Hepatocyte (in vitro differentiated cells): ENCODE measurements around the gene CAMTA2. TPM values are rescaled to one million over a fixed set of nuclear protein-coding genes. Genes with fewer than 3 reads are reported as not detected.
A peak's percentile ranks its signal among the peaks of the same experiment; 100 is the strongest.

Experiments
- DNase-seq: peaks from one replicate; pipeline ENCODE4 v3.0.0-alpha.2; 2016; ENCODE audit warnings: low spot score
- H2AFZ ChIP-seq: fragments of 200-600 bp; sonication (generic); 2 replicates; pipeline ENCODE4 v1.6.0; 2016; ENCODE audit warnings: antibody characterized with exemption, mild to moderate bottlenecking
- H3K27ac ChIP-seq: fragments of 200-600 bp; sonication (generic); 2 replicates; pipeline ENCODE4 v1.5.1; 2016; ENCODE audit warnings: mild to moderate bottlenecking
- H3K27me3 ChIP-seq: fragments of 200-600 bp; sonication (generic); 2 replicates; pipeline ENCODE4 v1.6.1; 2016
- H3K36me3 ChIP-seq: fragments of 200-600 bp; sonication (generic); replicated peaks from 2 replicates; pipeline ENCODE4 v1.5.1; 2016; ENCODE audit warnings: low read depth; ENCODE audit not compliant: insufficient read depth
- H3K4me1 ChIP-seq: fragments of 200-600 bp; sonication (generic); 2 replicates; pipeline ENCODE4 v1.5.1; 2016; ENCODE audit warnings: mild to moderate bottlenecking, moderate library complexity; ENCODE audit not compliant: insufficient read depth
- H3K4me2 ChIP-seq: fragments of 200-600 bp; sonication (generic); 2 replicates; pipeline ENCODE4 v1.6.0; 2016
- H3K4me3 ChIP-seq: fragments of 200-600 bp; sonication (generic); 2 replicates; pipeline ENCODE4 v1.5.1; 2016; ENCODE audit warnings: mild to moderate bottlenecking
- H3K79me2 ChIP-seq: fragments of 200-600 bp; sonication (generic); 2 replicates; pipeline ENCODE4 v1.6.0; 2017; ENCODE audit warnings: mild to moderate bottlenecking
- H3K9me2 ChIP-seq: fragments of 200-600 bp; sonication (generic); replicated peaks from 2 replicates; pipeline ENCODE4 v1.6.0; 2017; ENCODE audit warnings: mild to moderate bottlenecking; ENCODE audit not compliant: insufficient read depth
- H3K9me3 ChIP-seq: fragments of 200-600 bp; sonication (generic); 2 replicates; pipeline ENCODE4 v1.5.1; 2016; ENCODE audit warnings: low read depth, mild to moderate bottlenecking
- H4K20me1 ChIP-seq: fragments of 200-600 bp; sonication (generic); 2 replicates; pipeline ENCODE4 v1.6.0; 2016; ENCODE audit warnings: mild to moderate bottlenecking; ENCODE audit not compliant: insufficient read depth, poor library complexity, severe bottlenecking
- EZH2 ChIP-seq: fragments of 200-600 bp; sonication (generic); IDR thresholded peaks from 2 replicates; pipeline ENCODE4 v1.6.1; 2016; ENCODE audit warnings: antibody characterized with exemption, mild to moderate bottlenecking, borderline replicate concordance
- EZH2phosphoT487 ChIP-seq: fragments of 200-600 bp; sonication (generic); IDR thresholded peaks from one replicate; pipeline ENCODE4 v1.6.1; 2018; ENCODE audit warnings: antibody characterized with exemption, mild to moderate bottlenecking, low read depth, moderate library complexity; ENCODE audit not compliant: unreplicated experiment, severe bottlenecking
- WGBS: methylation state at CpG from one replicate; pipeline ENCODE4 v1.1.6; 2016; ENCODE audit warnings: low lambda C conversion rate; ENCODE audit errors: missing lambda C conversion rate; 5-methylcytosine and 5-hydroxymethylcytosine counted together
- microRNA-seq: library from miRNA; unstranded; fragments of <30 nt; microRNA quantifications from one replicate; pipeline ENCODE4, GENCODE V29; 2017
- polyA plus RNA-seq: library from polyadenylated mRNA; unstranded; fragments of >200 nt; fragmentation: Nextera tagmentation; extraction: Ambion mirVana; gene quantifications from 2 replicates; pipeline ENCODE4 v1.2.1, GENCODE V29; 2016
- small RNA-seq: library from RNA; depleted of rRNA; stranded (forward); fragments of <200 nt; gene quantifications from one replicate; pipeline ENCODE3, GENCODE V24; 2014
- total RNA-seq: library from RNA; depleted of rRNA; stranded (reverse); fragments of >200 nt; gene quantifications from 2 replicates; pipeline ENCODE4 v1.2.3, GENCODE V29; 2014
- TF ChIP-seq, protein P1 (sequence below): fragments of 200-600 bp; sonication (generic); IDR thresholded peaks from 2 replicates; pipeline ENCODE4 v1.5.1; 2016; ENCODE audit warnings: antibody characterized with exemption, mild to moderate bottlenecking; ENCODE audit not compliant: poor library complexity

CAMTA2 gene
- total and polyA plus RNA-seq, 2 experiments from 2014 or later = 12.5 to 45.6 TPM

DNA sequence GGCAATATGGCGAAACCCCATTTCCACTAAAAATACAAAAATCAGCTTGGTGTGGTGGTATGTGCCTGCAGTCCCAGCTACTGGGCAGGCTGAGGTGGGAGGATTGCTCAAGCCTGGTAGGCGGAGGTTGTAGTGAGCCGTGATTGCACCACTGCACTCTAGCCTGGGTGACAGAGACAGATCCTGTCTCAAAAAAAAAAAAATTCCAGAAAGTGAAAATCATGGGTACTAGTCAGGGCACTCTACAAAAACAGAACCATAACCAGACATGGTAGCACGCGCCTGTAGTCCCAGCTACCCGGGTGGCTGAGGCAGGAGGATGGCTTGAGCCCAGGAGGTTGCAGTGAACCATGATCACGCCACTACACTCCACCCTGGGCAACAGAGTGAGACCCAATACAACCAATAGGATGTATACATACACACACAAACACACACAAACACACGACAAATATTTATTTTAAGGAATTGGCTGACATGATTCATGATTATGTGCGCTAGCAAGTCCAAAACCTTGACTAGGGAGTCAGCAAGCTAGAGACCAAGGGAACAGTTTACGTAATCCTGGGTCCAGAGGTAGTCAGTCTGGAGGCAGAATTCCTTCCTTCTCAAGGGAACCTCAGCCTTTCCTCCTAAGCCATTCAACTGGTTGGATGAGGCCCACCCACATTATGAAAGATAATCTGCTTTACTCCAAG, 67.0 kb downstream of the CAMTA2 start:
- no peak for DNase-seq
- H3K9me3 ChIP-seq = no peaks in the 10 kb centered on the region
- no peaks in the 10 kb centered on the region for H3K27me3 ChIP-seq
- no peak overlapping the region for H2AFZ ChIP-seq
- 85% methylated on average over 10 of the region's 10 CpGs for WGBS
- H3K4me1 ChIP-seq = no peaks in the 10 kb centered on the region
- H3K79me2 ChIP-seq = no peaks in the 10 kb centered on the region
- H3K36me3 ChIP-seq = no peaks in the 10 kb centered on the region
- peak overlapping the region; percentile 18 for H3K4me2 ChIP-seq
- TF ChIP-seq, protein P1, sequence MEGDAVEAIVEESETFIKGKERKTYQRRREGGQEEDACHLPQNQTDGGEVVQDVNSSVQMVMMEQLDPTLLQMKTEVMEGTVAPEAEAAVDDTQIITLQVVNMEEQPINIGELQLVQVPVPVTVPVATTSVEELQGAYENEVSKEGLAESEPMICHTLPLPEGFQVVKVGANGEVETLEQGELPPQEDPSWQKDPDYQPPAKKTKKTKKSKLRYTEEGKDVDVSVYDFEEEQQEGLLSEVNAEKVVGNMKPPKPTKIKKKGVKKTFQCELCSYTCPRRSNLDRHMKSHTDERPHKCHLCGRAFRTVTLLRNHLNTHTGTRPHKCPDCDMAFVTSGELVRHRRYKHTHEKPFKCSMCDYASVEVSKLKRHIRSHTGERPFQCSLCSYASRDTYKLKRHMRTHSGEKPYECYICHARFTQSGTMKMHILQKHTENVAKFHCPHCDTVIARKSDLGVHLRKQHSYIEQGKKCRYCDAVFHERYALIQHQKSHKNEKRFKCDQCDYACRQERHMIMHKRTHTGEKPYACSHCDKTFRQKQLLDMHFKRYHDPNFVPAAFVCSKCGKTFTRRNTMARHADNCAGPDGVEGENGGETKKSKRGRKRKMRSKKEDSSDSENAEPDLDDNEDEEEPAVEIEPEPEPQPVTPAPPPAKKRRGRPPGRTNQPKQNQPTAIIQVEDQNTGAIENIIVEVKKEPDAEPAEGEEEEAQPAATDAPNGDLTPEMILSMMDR = no peak
- TF ChIP-seq EZH2phosphoT487 (no peak), EZH2 (no peak)
- no peak overlapping the region for H3K27ac ChIP-seq
- H3K9me2 ChIP-seq = no peaks in the 10 kb centered on the region
- H3K4me3 ChIP-seq = no peak overlapping the region
- H4K20me1 ChIP-seq = no peaks in the 10 kb centered on the region

DNA sequence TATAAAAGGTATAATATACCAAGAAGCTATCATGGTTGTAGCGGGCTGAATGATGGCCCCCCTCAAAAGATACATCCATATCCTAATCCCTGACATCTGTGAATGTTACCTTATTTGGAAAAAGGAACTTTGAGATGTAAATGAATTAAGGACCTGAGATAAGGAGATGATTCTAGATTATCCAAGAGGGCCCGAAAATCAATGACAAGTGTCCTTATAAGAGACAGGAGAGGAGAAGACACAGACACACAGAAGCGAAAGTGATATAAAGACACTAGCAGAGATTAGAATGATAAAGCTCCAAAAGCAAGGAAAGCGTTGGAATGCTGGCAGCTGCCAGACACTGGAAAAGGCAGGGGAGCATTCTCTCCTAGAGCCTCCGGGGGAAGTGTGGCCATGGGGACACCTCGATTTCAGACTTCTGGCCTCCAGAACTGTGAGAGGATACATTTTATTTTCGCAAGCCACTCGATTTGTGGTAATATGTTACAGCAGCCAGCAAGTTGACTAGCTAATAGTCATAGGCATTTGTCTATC, 67.9 kb downstream of the CAMTA2 start:
- WGBS = 67% methylated on average over 8 of the region's 8 CpGs
- Histone ChIP-seq H3K4me3 (no peak overlapping the region), H3K4me1 (no peaks in the 10 kb centered on the region), H3K9me2 (no peaks in the 10 kb centered on the region), H3K27me3 (no peaks in the 10 kb centered on the region), H3K79me2 (no peaks in the 10 kb centered on the region), H3K27ac (peak overlapping the region; percentile 7), H2AFZ (no peak overlapping the region), H3K36me3 (no peaks in the 10 kb centered on the region), H3K4me2 (no peak overlapping the region), H4K20me1 (no peaks in the 10 kb centered on the region), H3K9me3 (no peaks in the 10 kb centered on the region)
- TF ChIP-seq EZH2 (no peak), EZH2phosphoT487 (no peak)
- TF ChIP-seq, protein P1 = no peak
- DNase-seq = no peak

Small RNAs within 50 kb of the gene (microRNA-seq; reads per million reads assigned to microRNA genes)
- gene MIR6864 (not detected), gene MIR6865 (1.8 reads per million)

Small RNAs within 50 kb of the gene (small RNA-seq; reads per million reads assigned to genes)
- not detected for gene MIR6864
- not detected for gene MIR6865

Other genes with a start within 250 kb of the CAMTA2 start
- 1.6 and 2.9 TPM in 2 replicates for gene ZMYND15, start 247.8 kb downstream of the CAMTA2 start, total RNA-seq
- gene ZMYND15, start 247.8 kb downstream of the CAMTA2 start, polyA plus RNA-seq = 4.1 and 4.8 TPM in 2 replicates
- gene CXCL16, start 247.7 kb downstream of the CAMTA2 start, total RNA-seq = 38.7 and 39.9 TPM in 2 replicates
- gene CXCL16, start 247.7 kb downstream of the CAMTA2 start, polyA plus RNA-seq = 73.2 and 82.5 TPM in 2 replicates
- 16.7 and 20.8 TPM in 2 replicates for gene TM4SF5, start 215.8 kb downstream of the CAMTA2 start, total RNA-seq
- gene TM4SF5, start 215.8 kb downstream of the CAMTA2 start, polyA plus RNA-seq = 42.6 and 54.0 TPM in 2 replicates
- gene VMO1, start 201.3 kb downstream of the CAMTA2 start, total RNA-seq = 0.33 TPM in 1 of 2 replicates, not detected in the other
- gene VMO1, start 201.3 kb downstream of the CAMTA2 start, polyA plus RNA-seq = 2.7 and 4.3 TPM in 2 replicates
- 36.4 and 40.1 TPM in 2 replicates for gene GLTPD2, start 198.7 kb downstream of the CAMTA2 start, total RNA-seq
- gene GLTPD2, start 198.7 kb downstream of the CAMTA2 start, polyA plus RNA-seq = 80.7 and 100.0 TPM in 2 replicates
- 126 and 154 TPM in 2 replicates for gene PSMB6, start 191.5 kb downstream of the CAMTA2 start, total RNA-seq
- gene PSMB6, start 191.5 kb downstream of the CAMTA2 start, polyA plus RNA-seq = 287 and 295 TPM in 2 replicates
- gene PLD2, start 180.5 kb downstream of the CAMTA2 start, total RNA-seq = 13.9 and 25.2 TPM in 2 replicates
- 21.8 and 27.3 TPM in 2 replicates for gene PLD2, start 180.5 kb downstream of the CAMTA2 start, polyA plus RNA-seq
- gene MINK1, start 154.3 kb downstream of the CAMTA2 start, total RNA-seq = 24.4 and 45.3 TPM in 2 replicates
- gene MINK1, start 154.3 kb downstream of the CAMTA2 start, polyA plus RNA-seq = 39.7 and 49.4 TPM in 2 replicates
- gene C17orf107, start 88.1 kb downstream of the CAMTA2 start, total RNA-seq = 7.4 and 9.1 TPM in 2 replicates
- gene C17orf107, start 88.1 kb downstream of the CAMTA2 start, polyA plus RNA-seq = 8.8 and 14.1 TPM in 2 replicates
- gene CHRNE, start 84.6 kb downstream of the CAMTA2 start, total RNA-seq = 0.60 and 1.0 TPM in 2 replicates
- 0.83 and 1.2 TPM in 2 replicates for gene CHRNE, start 84.6 kb downstream of the CAMTA2 start, polyA plus RNA-seq
- gene GP1BA, start 55.4 kb downstream of the CAMTA2 start, total RNA-seq = not detected in 2 replicates
- 0.06 TPM in 1 of 2 replicates, not detected in the other for gene GP1BA, start 55.4 kb downstream of the CAMTA2 start, polyA plus RNA-seq
- gene SLC25A11, start 47.6 kb downstream of the CAMTA2 start, total RNA-seq = 42.9 and 59.5 TPM in 2 replicates
- gene SLC25A11, start 47.6 kb downstream of the CAMTA2 start, polyA plus RNA-seq = 78.7 and 84.8 TPM in 2 replicates
- gene RNF167, start 47.4 kb downstream of the CAMTA2 start, total RNA-seq = 59.2 and 65.1 TPM in 2 replicates
- 66.5 and 75.3 TPM in 2 replicates for gene RNF167, start 47.4 kb downstream of the CAMTA2 start, polyA plus RNA-seq
- gene PFN1, start 39.1 kb downstream of the CAMTA2 start, total RNA-seq = 244 and 280 TPM in 2 replicates
- 706 and 713 TPM in 2 replicates for gene PFN1, start 39.1 kb downstream of the CAMTA2 start, polyA plus RNA-seq
- 16.3 and 18.7 TPM in 2 replicates for gene ENO3, start 36.6 kb downstream of the CAMTA2 start, total RNA-seq
- 30.2 and 40.4 TPM in 2 replicates for gene ENO3, start 36.6 kb downstream of the CAMTA2 start, polyA plus RNA-seq
- gene SPAG7, start 19.9 kb downstream of the CAMTA2 start, total RNA-seq = 64.3 and 85.7 TPM in 2 replicates
- gene SPAG7, start 19.9 kb downstream of the CAMTA2 start, polyA plus RNA-seq = 194 and 224 TPM in 2 replicates
- 1.6 and 2.7 TPM in 2 replicates for gene INCA1, start 9.8 kb upstream of the CAMTA2 start, total RNA-seq
- gene INCA1, start 9.8 kb upstream of the CAMTA2 start, polyA plus RNA-seq = 4.1 and 5.5 TPM in 2 replicates
- 51.3 and 59.4 TPM in 2 replicates for gene KIF1C, start 10.3 kb upstream of the CAMTA2 start, total RNA-seq
- gene KIF1C, start 10.3 kb upstream of the CAMTA2 start, polyA plus RNA-seq = 65.2 and 75.9 TPM in 2 replicates
- 0.13 TPM in 1 of 2 replicates, not detected in the other for gene SLC52A1, start 47.8 kb upstream of the CAMTA2 start, total RNA-seq
- 0.16 TPM in 1 of 2 replicates, not detected in the other for gene SLC52A1, start 47.8 kb upstream of the CAMTA2 start, polyA plus RNA-seq
- 0.12 and 0.23 TPM in 2 replicates for gene ZFP3, start 90.8 kb upstream of the CAMTA2 start, total RNA-seq
- gene ZFP3, start 90.8 kb upstream of the CAMTA2 start, polyA plus RNA-seq = 0.24 and 0.32 TPM in 2 replicates
- 10.1 and 11.8 TPM in 2 replicates for gene ZNF232, start 124.2 kb upstream of the CAMTA2 start, total RNA-seq
- 8.1 and 12.0 TPM in 2 replicates for gene ZNF232, start 124.2 kb upstream of the CAMTA2 start, polyA plus RNA-seq
- gene USP6, start 128.4 kb upstream of the CAMTA2 start, total RNA-seq = 0.07 and 0.12 TPM in 2 replicates
- gene USP6, start 128.4 kb upstream of the CAMTA2 start, polyA plus RNA-seq = 0.11 and 0.34 TPM in 2 replicates
- 6.2 and 7.7 TPM in 2 replicates for gene ZNF594, start 204.2 kb upstream of the CAMTA2 start, total RNA-seq
- gene ZNF594, start 204.2 kb upstream of the CAMTA2 start, polyA plus RNA-seq = 2.8 and 3.0 TPM in 2 replicates
- 0.03 TPM in 1 of 2 replicates, not detected in the other for gene SCIMP, start 247.2 kb upstream of the CAMTA2 start, total RNA-seq
- 0.07 and 0.57 TPM in 2 replicates for gene SCIMP, start 247.2 kb upstream of the CAMTA2 start, polyA plus RNA-seq